ENCODE data around the gene ITPKC.

ITPKC gene

DNA sequence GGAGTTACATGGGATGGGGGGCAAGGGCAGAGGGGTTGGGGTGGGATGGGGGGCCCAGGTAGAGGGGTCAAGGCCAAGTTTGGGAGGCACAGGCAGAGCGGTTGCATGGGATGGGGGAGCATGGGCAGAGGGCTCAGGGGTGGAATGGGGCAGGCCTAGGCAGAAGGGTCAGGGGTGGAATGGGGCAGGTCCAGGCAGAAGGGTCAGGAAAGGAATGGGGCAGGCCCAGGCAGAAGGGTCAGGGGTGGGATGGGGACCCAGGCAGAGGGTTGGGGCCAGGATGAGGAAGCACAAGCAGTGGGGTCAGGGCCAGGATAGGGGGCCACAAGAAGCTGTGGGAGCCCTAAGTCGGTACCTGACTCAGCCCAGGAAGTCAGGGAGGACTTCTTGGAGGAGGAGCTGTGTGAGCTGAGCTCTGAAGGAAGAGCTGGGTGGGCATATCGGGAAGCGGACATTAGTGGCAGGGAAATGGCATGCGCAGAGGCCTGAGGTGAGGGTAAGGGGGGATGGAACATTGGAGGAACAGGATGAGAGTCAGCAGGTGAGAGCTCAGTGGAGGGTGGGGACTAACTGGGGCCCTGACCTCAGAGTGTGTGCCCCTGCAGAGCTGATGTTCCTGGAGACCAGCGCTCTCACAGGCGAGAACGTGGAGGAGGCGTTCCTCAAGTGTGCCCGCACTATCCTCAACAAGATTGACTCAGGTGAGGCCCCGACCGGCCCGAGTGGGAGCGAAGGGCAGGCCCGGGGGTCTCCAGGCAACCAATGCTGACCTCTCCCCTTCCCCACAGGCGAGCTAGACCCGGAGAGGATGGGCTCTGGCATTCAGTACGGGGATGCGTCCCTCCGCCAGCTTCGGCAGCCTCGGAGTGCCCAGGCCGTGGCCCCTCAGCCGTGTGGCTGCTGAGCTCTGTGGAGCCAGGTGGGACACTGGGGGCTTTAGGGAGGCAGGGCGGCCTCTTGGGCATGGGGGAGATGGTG lies 69.4 kb downstream of the ITPKC start:
- POLR2A ChIA-PET: interaction anchor here (0.9 kb wide), 1 partner anchor 8 kb away, joined by 3 read pairs; no protein-coding TSS in a partner anchor
- DNase-seq (ENCODE audit: extremely low spot score): no peak
- CTCF ChIA-PET: interaction anchor here (1.1 to 3.1 kb wide), 4 partner anchors 9 to 33 kb away, joined by 3 to 12 read pairs (median 5); partner anchors contain the start of gene EGLN2
- TF ChIP-seq, protein P1, sequence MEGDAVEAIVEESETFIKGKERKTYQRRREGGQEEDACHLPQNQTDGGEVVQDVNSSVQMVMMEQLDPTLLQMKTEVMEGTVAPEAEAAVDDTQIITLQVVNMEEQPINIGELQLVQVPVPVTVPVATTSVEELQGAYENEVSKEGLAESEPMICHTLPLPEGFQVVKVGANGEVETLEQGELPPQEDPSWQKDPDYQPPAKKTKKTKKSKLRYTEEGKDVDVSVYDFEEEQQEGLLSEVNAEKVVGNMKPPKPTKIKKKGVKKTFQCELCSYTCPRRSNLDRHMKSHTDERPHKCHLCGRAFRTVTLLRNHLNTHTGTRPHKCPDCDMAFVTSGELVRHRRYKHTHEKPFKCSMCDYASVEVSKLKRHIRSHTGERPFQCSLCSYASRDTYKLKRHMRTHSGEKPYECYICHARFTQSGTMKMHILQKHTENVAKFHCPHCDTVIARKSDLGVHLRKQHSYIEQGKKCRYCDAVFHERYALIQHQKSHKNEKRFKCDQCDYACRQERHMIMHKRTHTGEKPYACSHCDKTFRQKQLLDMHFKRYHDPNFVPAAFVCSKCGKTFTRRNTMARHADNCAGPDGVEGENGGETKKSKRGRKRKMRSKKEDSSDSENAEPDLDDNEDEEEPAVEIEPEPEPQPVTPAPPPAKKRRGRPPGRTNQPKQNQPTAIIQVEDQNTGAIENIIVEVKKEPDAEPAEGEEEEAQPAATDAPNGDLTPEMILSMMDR (IDR thresholded peaks at IDR 0.05; ENCODE audit: control extremely low read depth, extremely low read depth, low read depth, missing control alignments): no peak

Data from GM10248 (cell line).